Neural progenitor cell (in vitro differentiated cells): Measurements from ENCODE around the gene CLECL1. TPM values are rescaled to one million over a fixed set of nuclear protein-coding genes. Genes with fewer than 3 reads are reported as not detected.

Experiments used
- DNase-seq: peaks from one replicate; pipeline ENCODE4 v3.0.0-alpha.2; 2016; ENCODE audit warnings: low spot score
- H2AFZ ChIP-seq: fragments of 200-600 bp; sonication (generic); replicated peaks from 2 replicates; pipeline ENCODE4 v1.6.1; 2016; ENCODE audit warnings: antibody characterized with exemption
- H3F3A ChIP-seq: fragments of 200-600 bp; sonication (generic); 2 replicates; pipeline ENCODE4 v1.6.1; 2016; ENCODE audit warnings: antibody characterized with exemption, low read depth
- H3K27ac ChIP-seq: fragments of 200-600 bp; sonication (generic); 2 replicates; pipeline ENCODE4 v1.5.1; 2016; ENCODE audit warnings: mild to moderate bottlenecking
- H3K27me3 ChIP-seq: fragments of 200-600 bp; sonication (generic); 2 replicates; pipeline ENCODE4 v1.6.1; 2016; ENCODE audit warnings: mild to moderate bottlenecking, moderate library complexity
- H3K36me3 ChIP-seq: fragments of 200-600 bp; sonication (generic); 2 replicates; pipeline ENCODE4 v1.5.1; 2016
- H3K4me1 ChIP-seq: fragments of 200-600 bp; sonication (generic); 2 replicates; pipeline ENCODE4 v1.6.1; 2016; ENCODE audit warnings: mixed run types
- H3K4me2 ChIP-seq: fragments of 200-600 bp; sonication (generic); 2 replicates; pipeline ENCODE4 v1.6.1; 2016
- H3K4me3 ChIP-seq: fragments of 200-600 bp; sonication (generic); 2 replicates; pipeline ENCODE4 v1.5.1; 2016
- H3K79me2 ChIP-seq: fragments of 200-600 bp; sonication (generic); 2 replicates; pipeline ENCODE4 v1.6.1; 2016; ENCODE audit warnings: low read depth
- H3K9ac ChIP-seq: fragments of 200-600 bp; sonication (generic); 2 replicates; pipeline ENCODE4 v1.6.1; 2016
- H3K9me3 ChIP-seq: fragments of 200-600 bp; sonication (generic); 2 replicates; pipeline ENCODE4 v1.5.1; 2016; ENCODE audit warnings: low read depth
- H4K20me1 ChIP-seq: fragments of 200-600 bp; sonication (generic); 2 replicates; pipeline ENCODE4 v1.6.1; 2016; ENCODE audit warnings: low read depth
- H3K27ac Mint-ChIP-seq: 3 replicates; pipeline ENCODE4 v1.8.0; 2021; ENCODE audit warnings: mixed read lengths
- H3K27me3 Mint-ChIP-seq: 2 replicates; pipeline ENCODE4 v1.8.0; 2022; ENCODE audit warnings: low read depth, mild to moderate bottlenecking, inconsistent platforms, moderate library complexity, mixed read lengths; ENCODE audit not compliant: insufficient read depth
- H3K36me3 Mint-ChIP-seq: 3 replicates; pipeline ENCODE4 v1.8.0; 2021; ENCODE audit warnings: mixed read lengths
- H3K4me1 Mint-ChIP-seq: 3 replicates; pipeline ENCODE4 v1.8.0; 2021; ENCODE audit warnings: mixed read lengths
- H3K4me3 Mint-ChIP-seq: 3 replicates; pipeline ENCODE4 v1.8.0; 2021; ENCODE audit warnings: mild to moderate bottlenecking, moderate library complexity, mixed read lengths
- H3K9me3 Mint-ChIP-seq: 3 replicates; pipeline ENCODE4 v1.8.0; 2020; ENCODE audit warnings: mixed read lengths
- EZH2 ChIP-seq: fragments of 200-600 bp; sonication (generic); IDR thresholded peaks from 2 replicates; pipeline ENCODE4 v1.6.1; 2017; ENCODE audit warnings: antibody characterized with exemption, mild to moderate bottlenecking, moderate library complexity
- EZH2phosphoT487 ChIP-seq: fragments of 200-600 bp; sonication (generic); IDR thresholded peaks from 2 replicates; pipeline ENCODE4 v1.6.1; 2017; ENCODE audit warnings: antibody characterized with exemption
- total RNA-seq: library from RNA; depleted of rRNA; stranded (reverse); fragments of >200 nt; gene quantifications from 2 replicates; pipeline ENCODE4 v1.2.3, GENCODE V29; 2015; ENCODE audit warnings: low replicate concordance
- TF ChIP-seq, protein P1 (sequence below): fragments of 200-600 bp; sonication (generic); IDR thresholded peaks from 2 replicates; pipeline ENCODE4 v1.5.1; 2017; ENCODE audit warnings: antibody characterized with exemption, mild to moderate bottlenecking

CLECL1 gene
- total RNA-seq, 1 donor from 2014 or later, result not detected

DNA sequence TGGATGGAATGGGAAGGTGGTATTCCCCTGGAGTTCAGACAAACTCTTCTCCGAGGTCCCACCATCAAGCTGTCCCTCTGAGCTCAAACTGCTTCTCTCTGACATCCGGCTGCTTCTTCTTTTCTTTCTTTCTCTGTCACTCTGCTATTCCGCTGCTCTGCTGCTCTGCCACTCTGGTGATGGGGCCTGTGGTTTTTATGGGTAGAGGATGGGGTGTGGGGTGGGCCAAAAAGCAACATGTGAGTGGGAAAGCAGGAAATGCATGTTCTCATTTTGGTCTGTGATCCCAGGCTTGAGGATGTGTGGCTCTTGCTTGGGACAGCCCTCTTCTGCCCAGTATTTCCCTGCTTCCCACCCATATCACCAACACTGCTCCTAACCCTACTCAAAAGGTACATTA is 30.6 kb downstream of the CLECL1 start:
- Mint-ChIP-seq H3K36me3 (no peaks in the 10 kb centered on the region), H3K4me3 (no peak overlapping the region), H3K9me3 (peaks cover 5% of the 10 kb centered on the region)

DNA sequence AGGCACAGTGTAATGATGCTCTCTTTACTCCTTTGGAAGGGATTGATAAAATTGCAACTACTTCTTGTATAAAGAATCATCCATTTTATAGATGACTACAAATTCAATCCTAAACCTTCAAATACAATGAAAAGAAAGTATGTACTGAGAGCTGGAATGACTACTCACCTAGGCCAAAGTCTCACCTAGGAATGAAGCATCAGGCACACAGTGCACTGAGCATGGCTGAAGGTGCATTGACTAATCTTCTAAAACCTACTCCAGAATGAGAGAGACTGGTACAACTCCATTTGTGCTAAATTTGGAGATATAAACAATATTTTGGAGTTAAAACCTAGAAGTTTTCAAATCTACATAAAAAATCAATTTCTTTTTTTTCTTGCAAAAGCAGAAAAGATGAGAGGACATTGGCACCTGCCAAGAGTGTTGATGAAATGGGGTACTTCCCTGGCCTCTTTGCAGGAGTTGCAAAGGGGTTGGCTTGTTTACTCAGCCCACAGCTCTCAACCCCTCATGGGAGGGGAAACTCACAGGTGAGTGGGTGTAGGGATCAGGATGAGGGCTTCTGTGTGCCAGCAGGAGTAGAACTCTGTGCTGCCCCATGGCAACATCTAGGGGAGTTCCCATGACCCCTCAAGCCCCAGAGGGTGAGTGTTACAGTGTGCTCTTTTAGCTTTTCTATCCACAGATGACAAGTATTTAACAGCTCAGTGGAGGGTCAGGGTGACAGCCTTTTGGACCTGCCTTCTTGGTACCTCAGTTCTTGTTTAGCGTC is 31.3 kb downstream of the CLECL1 start:
- Histone ChIP-seq H3K79me2 (no peaks in the 10 kb centered on the region), H3K4me1 (no peaks in the 10 kb centered on the region), H3K4me2 (no peak overlapping the region), H2AFZ (no peak overlapping the region), H3K9me3 (no peaks in the 10 kb centered on the region), H3K27ac (no peak overlapping the region), H4K20me1 (no peaks in the 10 kb centered on the region), H3K4me3 (no peak overlapping the region), H3K27me3 (no peaks in the 10 kb centered on the region), H3F3A (no peaks in the 10 kb centered on the region), H3K9ac (no peak overlapping the region), H3K36me3 (no peaks in the 10 kb centered on the region)
- Mint-ChIP-seq H3K4me3 (no peak overlapping the region), H3K27me3 (no peaks in the 10 kb centered on the region), H3K27ac (no peak overlapping the region), H3K9me3 (peaks cover 9% of the 10 kb centered on the region), H3K4me1 (no peaks in the 10 kb centered on the region), H3K36me3 (peaks cover 4% of the 10 kb centered on the region)
- no peak for DNase-seq
- no peak for TF ChIP-seq EZH2phosphoT487
- no peak for TF ChIP-seq EZH2
- TF ChIP-seq, protein P1, sequence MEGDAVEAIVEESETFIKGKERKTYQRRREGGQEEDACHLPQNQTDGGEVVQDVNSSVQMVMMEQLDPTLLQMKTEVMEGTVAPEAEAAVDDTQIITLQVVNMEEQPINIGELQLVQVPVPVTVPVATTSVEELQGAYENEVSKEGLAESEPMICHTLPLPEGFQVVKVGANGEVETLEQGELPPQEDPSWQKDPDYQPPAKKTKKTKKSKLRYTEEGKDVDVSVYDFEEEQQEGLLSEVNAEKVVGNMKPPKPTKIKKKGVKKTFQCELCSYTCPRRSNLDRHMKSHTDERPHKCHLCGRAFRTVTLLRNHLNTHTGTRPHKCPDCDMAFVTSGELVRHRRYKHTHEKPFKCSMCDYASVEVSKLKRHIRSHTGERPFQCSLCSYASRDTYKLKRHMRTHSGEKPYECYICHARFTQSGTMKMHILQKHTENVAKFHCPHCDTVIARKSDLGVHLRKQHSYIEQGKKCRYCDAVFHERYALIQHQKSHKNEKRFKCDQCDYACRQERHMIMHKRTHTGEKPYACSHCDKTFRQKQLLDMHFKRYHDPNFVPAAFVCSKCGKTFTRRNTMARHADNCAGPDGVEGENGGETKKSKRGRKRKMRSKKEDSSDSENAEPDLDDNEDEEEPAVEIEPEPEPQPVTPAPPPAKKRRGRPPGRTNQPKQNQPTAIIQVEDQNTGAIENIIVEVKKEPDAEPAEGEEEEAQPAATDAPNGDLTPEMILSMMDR, result no peak

More for the DNA sequence above, 30.6 kb downstream of the CLECL1 start:
- no peak for DNase-seq
- H2AFZ ChIP-seq, result no peak overlapping the region
- Mint-ChIP-seq H3K27ac (no peak overlapping the region), H3K27me3 (no peaks in the 10 kb centered on the region), H3K4me1 (no peaks in the 10 kb centered on the region)
- H3K79me2 ChIP-seq, result no peaks in the 10 kb centered on the region
- no peaks in the 10 kb centered on the region for H3F3A ChIP-seq
- H3K9me3 ChIP-seq, result no peaks in the 10 kb centered on the region
- no peaks in the 10 kb centered on the region for H3K4me1 ChIP-seq
- no peaks in the 10 kb centered on the region for H3K36me3 ChIP-seq
- no peak overlapping the region for H3K4me2 ChIP-seq
- no peak overlapping the region for H3K9ac ChIP-seq
- TF ChIP-seq, protein P1, result no peak
- no peak for TF ChIP-seq EZH2
- TF ChIP-seq EZH2phosphoT487, result no peak
- no peak overlapping the region for H3K4me3 ChIP-seq
- no peak overlapping the region for H3K27ac ChIP-seq
- H3K27me3 ChIP-seq, result no peaks in the 10 kb centered on the region
- H4K20me1 ChIP-seq, result no peaks in the 10 kb centered on the region

DNA sequence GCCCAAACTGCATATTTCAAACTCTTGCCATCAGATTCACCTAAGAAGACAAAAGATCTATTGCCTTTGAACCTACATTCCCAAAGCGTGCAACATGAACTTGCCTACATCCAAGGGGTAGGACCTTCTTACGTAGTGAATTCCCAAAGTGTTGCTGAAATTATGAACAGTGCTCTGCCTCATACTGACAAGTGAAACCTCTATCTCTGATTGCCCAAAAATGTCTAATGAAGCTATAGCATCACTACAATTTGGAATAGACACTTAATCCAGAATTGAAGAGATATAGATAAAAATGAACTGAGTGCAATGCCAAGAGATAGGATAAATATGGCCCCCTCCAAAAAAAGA is 32.3 kb downstream of the CLECL1 start:
- Histone ChIP-seq H3K79me2 (no peaks in the 10 kb centered on the region), H3K4me2 (no peak overlapping the region), H4K20me1 (no peaks in the 10 kb centered on the region), H3K36me3 (no peaks in the 10 kb centered on the region), H3K9me3 (no peaks in the 10 kb centered on the region), H3K27ac (no peak overlapping the region), H3F3A (no peaks in the 10 kb centered on the region), H3K4me3 (no peak overlapping the region), H3K9ac (no peak overlapping the region), H3K27me3 (no peaks in the 10 kb centered on the region), H2AFZ (no peak overlapping the region), H3K4me1 (no peaks in the 10 kb centered on the region)
- Mint-ChIP-seq H3K4me3 (no peak overlapping the region), H3K36me3 (peaks cover 11% of the 10 kb centered on the region), H3K9me3 (peaks cover 13% of the 10 kb centered on the region), H3K27ac (no peak overlapping the region), H3K4me1 (no peaks in the 10 kb centered on the region), H3K27me3 (no peaks in the 10 kb centered on the region)
- DNase-seq, result no peak
- TF ChIP-seq, protein P1, result no peak
- TF ChIP-seq EZH2, result no peak
- no peak for TF ChIP-seq EZH2phosphoT487
